Epithelial cell of proximal tubule (primary cell): ENCODE results near the gene OSTF1. TPM values are rescaled to one million over a fixed set of nuclear protein-coding genes. Genes with fewer than 3 reads are reported as not detected.

Experiments
- DNase-seq: peaks from one replicate; pipeline ENCODE4 v3.0.0-alpha.2; 2011; ENCODE audit warnings: low read depth
- H3K4me3 ChIP-seq: 2 replicates; pipeline ENCODE4 v1.5.1; 2011; ENCODE audit warnings: low read depth, mild to moderate bottlenecking, low read length
- total RNA-seq: library from RNA; depleted of rRNA; stranded (reverse); fragments of >200 nt; gene quantifications from 2 replicates; pipeline ENCODE4 v1.2.3, GENCODE V29; 2015
- TF ChIP-seq, protein P1 (sequence below): conservative IDR thresholded peaks from 2 replicates; pipeline ENCODE4 v1.5.1; 2012; ENCODE audit warnings: low read depth, mild to moderate bottlenecking, low read length

Gene OSTF1
- total RNA-seq, 1 donor from 2014 or later = 21.0 TPM

DNA sequence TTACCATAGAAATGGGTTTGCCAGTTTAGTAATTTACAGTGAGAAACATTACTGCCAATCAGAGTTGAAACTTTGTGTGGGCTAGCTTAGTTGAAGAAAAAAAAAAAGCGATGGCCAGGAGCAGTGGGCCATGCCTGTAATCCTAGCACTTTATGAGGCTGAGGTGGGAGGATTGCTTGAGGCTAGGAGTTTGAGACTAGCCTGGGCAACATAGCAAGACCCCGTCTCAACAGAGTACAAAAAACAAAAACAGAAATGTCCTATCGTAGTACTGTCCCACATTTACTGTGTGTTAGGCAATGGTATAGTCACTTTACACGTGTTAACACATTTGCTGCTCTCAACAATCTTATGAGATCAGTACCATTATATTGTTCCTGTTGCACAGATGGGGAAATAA lies 2.3 kb downstream of the OSTF1 start:
- no peak overlapping the region for H3K4me3 ChIP-seq
- DNase-seq = no peak
- TF ChIP-seq, protein P1, sequence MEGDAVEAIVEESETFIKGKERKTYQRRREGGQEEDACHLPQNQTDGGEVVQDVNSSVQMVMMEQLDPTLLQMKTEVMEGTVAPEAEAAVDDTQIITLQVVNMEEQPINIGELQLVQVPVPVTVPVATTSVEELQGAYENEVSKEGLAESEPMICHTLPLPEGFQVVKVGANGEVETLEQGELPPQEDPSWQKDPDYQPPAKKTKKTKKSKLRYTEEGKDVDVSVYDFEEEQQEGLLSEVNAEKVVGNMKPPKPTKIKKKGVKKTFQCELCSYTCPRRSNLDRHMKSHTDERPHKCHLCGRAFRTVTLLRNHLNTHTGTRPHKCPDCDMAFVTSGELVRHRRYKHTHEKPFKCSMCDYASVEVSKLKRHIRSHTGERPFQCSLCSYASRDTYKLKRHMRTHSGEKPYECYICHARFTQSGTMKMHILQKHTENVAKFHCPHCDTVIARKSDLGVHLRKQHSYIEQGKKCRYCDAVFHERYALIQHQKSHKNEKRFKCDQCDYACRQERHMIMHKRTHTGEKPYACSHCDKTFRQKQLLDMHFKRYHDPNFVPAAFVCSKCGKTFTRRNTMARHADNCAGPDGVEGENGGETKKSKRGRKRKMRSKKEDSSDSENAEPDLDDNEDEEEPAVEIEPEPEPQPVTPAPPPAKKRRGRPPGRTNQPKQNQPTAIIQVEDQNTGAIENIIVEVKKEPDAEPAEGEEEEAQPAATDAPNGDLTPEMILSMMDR = no peak

GRCh38 chr9:75092766-75093165 lies 4.5 kb downstream of the OSTF1 start:
- H3K4me3 ChIP-seq = no peak overlapping the region
- TF ChIP-seq, protein P1 = no peak
- DNase-seq = no peak

GRCh38 chr9:75096796-75097195 lies 8.5 kb downstream of the OSTF1 start:
- no peak overlapping the region for H3K4me3 ChIP-seq
- TF ChIP-seq, protein P1 = no peak
- no peak for DNase-seq

GRCh38 chr9:75101004-75101588 lies 12.8 kb downstream of the OSTF1 start:
- TF ChIP-seq, protein P1 = no peak
- no peak for DNase-seq

DNA sequence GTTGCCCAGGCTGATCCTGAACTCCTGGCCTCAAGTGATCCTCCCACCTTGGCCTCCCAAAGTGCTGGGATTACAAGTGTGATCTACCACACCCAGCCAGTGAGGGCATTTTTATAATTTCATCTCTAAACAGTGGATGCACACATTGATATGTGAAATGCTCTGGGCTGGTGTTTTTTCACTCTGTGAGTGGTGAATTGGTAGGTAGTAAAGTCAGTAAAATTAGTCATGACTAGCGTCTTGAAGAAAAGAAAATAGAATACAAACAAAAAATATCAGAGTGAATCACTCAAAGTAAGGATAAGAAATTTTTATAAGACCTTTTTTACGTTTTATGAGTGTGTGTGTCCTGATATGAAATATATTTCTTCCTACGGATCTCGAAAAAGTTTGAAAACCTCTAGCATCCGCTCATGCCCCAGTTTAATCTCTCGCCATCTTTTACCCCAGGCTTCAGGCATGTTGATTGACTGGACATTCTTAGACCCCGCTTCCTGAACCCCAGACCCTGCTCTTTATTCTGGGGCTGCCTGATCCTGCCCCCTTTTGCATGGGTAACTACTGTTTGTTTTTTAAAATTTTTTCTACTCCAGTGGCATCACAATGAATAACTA lies 14.0 kb downstream of the OSTF1 start:
- no peak for DNase-seq
- H3K4me3 ChIP-seq = no peak overlapping the region
- TF ChIP-seq, protein P1 = no peak

More at GRCh38 chr9:75101004-75101588, 12.8 kb downstream of the OSTF1 start:
- no peak overlapping the region for H3K4me3 ChIP-seq

- DNase-seq = no peak
- TF ChIP-seq, protein P1 = no peak
- H3K4me3 ChIP-seq = no peak overlapping the region
These were observed 16.3 kb downstream of the OSTF1 start for GRCh38 chr9:75104607-75105006.

- no peak overlapping the region for H3K4me3 ChIP-seq
- TF ChIP-seq, protein P1 = no peak
- DNase-seq = no peak
These were observed 16.8 kb downstream of the OSTF1 start for GRCh38 chr9:75105019-75105540.
